Endometrium (tissue), 2 donors: ENCODE measurements around the gene PLRG1.

Source experiments
- FAIRE-seq: peaks from 2 replicates; lab custom pipeline; 2012; peaks lifted over from hg19 to GRCh38; lab: Jason Lieb, UNC
- donor health status: control.
- donor health status: control.

Gene PLRG1

GRCh38 chr4:154573190-154573870, 23.1 kb upstream of the PLRG1 start:
- FAIRE-seq, result no peak

GRCh38 chr4:154569584-154569983, 19.4 kb upstream of the PLRG1 start:
- FAIRE-seq, result no peak

GRCh38 chr4:154569028-154569427, 18.8 kb upstream of the PLRG1 start:
- FAIRE-seq, result no peak

GRCh38 chr4:154566639-154567204, 16.5 kb upstream of the PLRG1 start:
- FAIRE-seq, result no peak

GRCh38 chr4:154565704-154566103, 15.5 kb upstream of the PLRG1 start:
- FAIRE-seq, result no peak

GRCh38 chr4:154564311-154564710, 14.1 kb upstream of the PLRG1 start:
- FAIRE-seq, result no peak

GRCh38 chr4:154562697-154563254, 12.6 kb upstream of the PLRG1 start, which contains the start of gene FGB:
Gene FGB, plus strand, starts transcription at chr4:154563011. Its CDS starts 8 bp downstream, at chr4:154563019.
- FAIRE-seq, result no peak

GRCh38 chr4:154560824-154561231, 10.6 kb upstream of the PLRG1 start:
- no peak for FAIRE-seq

GRCh38 chr4:154560419-154560801, 10.2 kb upstream of the PLRG1 start:
- FAIRE-seq, result no peak

GRCh38 chr4:154559494-154560418, 9.6 kb upstream of the PLRG1 start:
- FAIRE-seq, result no peak

- FAIRE-seq, result no peak
Observed at GRCh38 chr4:154559141-154559493, 8.9 kb upstream of the PLRG1 start.

GRCh38 chr4:154551872-154552686, 1.9 kb upstream of the PLRG1 start:
- FAIRE-seq, result peak; percentile 89

GRCh38 chr4:154545689-154546088, 4.5 kb downstream of the PLRG1 start:
- FAIRE-seq, result no peak

GRCh38 chr4:154542271-154542879, 7.8 kb downstream of the PLRG1 start:
- no peak for FAIRE-seq

- no peak for FAIRE-seq
Observed at GRCh38 chr4:154534296-154534695, 15.9 kb downstream of the PLRG1 start.

- FAIRE-seq, result no peak
Observed at GRCh38 chr4:154529728-154530519, 20.3 kb downstream of the PLRG1 start.

- no peak for FAIRE-seq
Observed at GRCh38 chr4:154528869-154529268, 21.3 kb downstream of the PLRG1 start.

GRCh38 chr4:154527308-154527707, 22.9 kb downstream of the PLRG1 start:
- no peak for FAIRE-seq

GRCh38 chr4:154526151-154526550, 24.0 kb downstream of the PLRG1 start:
- no peak for FAIRE-seq

GRCh38 chr4:154521607-154522006, 28.6 kb downstream of the PLRG1 start:
- FAIRE-seq, result no peak

- FAIRE-seq, result no peak
Observed at GRCh38 chr4:154519214-154519613, 31.0 kb downstream of the PLRG1 start.
